Liver (tissue), 9 donors: ENCODE data around the gene KRT84. TPM values are rescaled to one million over a fixed set of nuclear protein-coding genes. Genes with fewer than 3 reads are reported as not detected.

Source experiments
- DNase-seq: peaks from one replicate; pipeline ENCODE4 v3.0.0-alpha.2; 2017; ENCODE audit warnings: low spot score
- H3K27ac ChIP-seq, 2 donors: one replicate each; pipeline ENCODE4 v1.7.0; 2013; ENCODE audit warnings: inconsistent platforms in 2 of 2, low read length in 2 of 2, control low read depth in 1 of 2, low read depth in 1 of 2, mild to moderate bottlenecking in 1 of 2
- H3K27me3 ChIP-seq, 4 donors: one replicate each; pipeline versions ENCODE4 v1.6.1 to v1.7.0; 2013; ENCODE audit warnings: low read length in 3 of 4, inconsistent platforms in 1 of 4, mild to moderate bottlenecking in 1 of 4, moderate library complexity in 1 of 4; ENCODE audit not compliant: control insufficient read depth in 4 of 4, insufficient read depth in 4 of 4
- H3K36me3 ChIP-seq, 4 donors: one replicate each; pipeline versions ENCODE4 v1.6.1 to v1.7.0; 2013; ENCODE audit warnings: low read length in 3 of 4, mild to moderate bottlenecking in 3 of 4, low read depth in 1 of 4, moderate library complexity in 1 of 4; ENCODE audit not compliant: control insufficient read depth in 4 of 4, insufficient read depth in 3 of 4
- H3K4me1 ChIP-seq, 4 donors: one replicate each; pipeline versions ENCODE4 v1.6.1 to v1.7.0; 2013; ENCODE audit warnings: low read length in 3 of 4, mild to moderate bottlenecking in 3 of 4, moderate library complexity in 1 of 4; ENCODE audit not compliant: control insufficient read depth in 4 of 4, insufficient read depth in 4 of 4
- H3K4me3 ChIP-seq, 3 donors: one replicate each; pipeline versions ENCODE4 v1.6.1 to v1.7.0; 2013; ENCODE audit warnings: low read length in 3 of 3, control low read depth in 1 of 3, low read depth in 1 of 3, mild to moderate bottlenecking in 1 of 3
- H3K9ac ChIP-seq, 2 donors: one replicate each; pipeline ENCODE4 v1.7.0; 2013; ENCODE audit warnings: low read length in 2 of 2, mild to moderate bottlenecking in 2 of 2, moderate library complexity in 2 of 2, control low read depth in 1 of 2, low read depth in 1 of 2
- H3K9me3 ChIP-seq, 4 donors: one replicate each; pipeline versions ENCODE4 v1.6.1 to v1.7.0; 2013; ENCODE audit warnings: low read length in 3 of 4; ENCODE audit not compliant: control insufficient read depth in 4 of 4
- ATF3 ChIP-seq: IDR thresholded peaks from 2 replicates; pipeline ENCODE4 v1.6.1; 2016; ENCODE audit warnings: antibody characterized with exemption
- CTCF ChIP-seq: fragments of 150-350 bp; IDR thresholded peaks from 2 replicates; pipeline ENCODE4 v1.5.1; 2017; ENCODE audit warnings: improper control_type of control experiment, low read depth, low read length; ENCODE audit not compliant: missing input control
- EGR1 ChIP-seq, 2 donors: IDR thresholded peaks; 2 replicates each; pipeline ENCODE4 v1.6.1; 2016 to 2018; ENCODE audit warnings: antibody characterized with exemption in 2 of 2, low read depth in 2 of 2
- FOXA1 ChIP-seq: IDR thresholded peaks from 2 replicates; pipeline ENCODE4 v1.6.1; 2016; ENCODE audit warnings: antibody characterized with exemption
- FOXA2 ChIP-seq: IDR thresholded peaks from 2 replicates; pipeline ENCODE4 v1.6.1; 2016; ENCODE audit warnings: antibody characterized with exemption
- GABPA ChIP-seq, 2 donors: IDR thresholded peaks in 1 of 2; conservative IDR thresholded peaks in 1 of 2; 2 replicates each; pipeline ENCODE4 v1.6.1; 2016; ENCODE audit warnings: antibody characterized with exemption in 2 of 2, mild to moderate bottlenecking in 1 of 2, moderate library complexity in 1 of 2
- HNF4A ChIP-seq, 2 donors: conservative IDR thresholded peaks; 2 replicates each; pipeline ENCODE4 v1.6.1; 2016; ENCODE audit warnings: antibody characterized with exemption in 2 of 2, mild to moderate bottlenecking in 2 of 2
- HNF4G ChIP-seq: IDR thresholded peaks from 2 replicates; pipeline ENCODE4 v1.6.1; 2016; ENCODE audit warnings: antibody characterized with exemption
- JUND ChIP-seq, 2 donors: IDR thresholded peaks; 2 replicates each; pipeline ENCODE4 v1.6.1; 2016; ENCODE audit warnings: antibody characterized with exemption in 2 of 2
- MAX ChIP-seq: IDR thresholded peaks from 2 replicates; pipeline ENCODE4 v1.6.1; 2016; ENCODE audit warnings: antibody characterized with exemption
- NR2F2 ChIP-seq: IDR thresholded peaks from 2 replicates; pipeline ENCODE4 v1.6.1; 2016; ENCODE audit warnings: antibody characterized with exemption
- RAD21 ChIP-seq, 2 donors: IDR thresholded peaks; 2 replicates each; pipeline ENCODE4 v1.6.1; 2016; ENCODE audit warnings: antibody characterized with exemption in 2 of 2, mild to moderate bottlenecking in 2 of 2
- REST ChIP-seq: IDR thresholded peaks from 2 replicates; pipeline ENCODE4 v1.6.1; 2016; ENCODE audit warnings: antibody characterized with exemption, mild to moderate bottlenecking
- RXRA ChIP-seq, 2 donors: IDR thresholded peaks; 2 replicates each; pipeline ENCODE4 v1.6.1; 2017 to 2018; ENCODE audit warnings: antibody characterized with exemption in 2 of 2, mild to moderate bottlenecking in 1 of 2
- SP1 ChIP-seq: IDR thresholded peaks from 2 replicates; pipeline ENCODE4 v1.6.1; 2018; ENCODE audit warnings: antibody characterized with exemption, mild to moderate bottlenecking
- TAF1 ChIP-seq: conservative IDR thresholded peaks from 2 replicates; pipeline ENCODE4 v1.6.1; 2016; ENCODE audit warnings: antibody characterized with exemption, mild to moderate bottlenecking
- YY1 ChIP-seq: IDR thresholded peaks from 2 replicates; pipeline ENCODE4 v1.6.1; 2016; ENCODE audit warnings: antibody characterized with exemption, mild to moderate bottlenecking
- ZBTB33 ChIP-seq: IDR thresholded peaks from 2 replicates; pipeline ENCODE4 v1.6.1; 2016; ENCODE audit warnings: antibody characterized with exemption
- WGBS: extraction: QIAGEN DNeasy Blood & Tissue Kit; methylation state at CpG from one replicate; pipeline ENCODE4 v1.1.7; 2013; 5-methylcytosine and 5-hydroxymethylcytosine counted together
- polyA plus RNA-seq, 2 donors: library from polyadenylated mRNA; stranded (reverse) in 1 of 2; unstranded in 1 of 2; fragments of 200-250 nt in 1 of 2; fragments of >200 nt in 1 of 2; fragmentation: Nextera tagmentation in 1 of 2; extraction: Ambion mirVana in 1 of 2; gene quantifications; one replicate each; pipeline versions ENCODE4 v1.2.1 to v1.2.3, GENCODE V29; 2013 to 2015
- total RNA-seq, 2 donors: library from RNA; depleted of rRNA; stranded (reverse); fragments of >200 nt; gene quantifications; one replicate each; pipeline ENCODE4 v1.2.3, GENCODE V29; 2014
- donor health status: healthy.
- donor health status: healthy.
- donor health status: healthy.
- donor health status: healthy.
- donor health status: healthy.

Gene KRT84
- total and polyA plus RNA-seq, 4 donors, result not detected

- TF ChIP-seq GABPA (IDR thresholded peaks at IDR 0.05 in 1 of 2, conservative IDR thresholded peaks at IDR 0.05 in 1 of 2) (no peak), FOXA2 (no peak), ATF3 (no peak), SP1 (no peak), JUND (IDR thresholded peaks at IDR 0.05) (no peak), CTCF (no peak), REST (no peak), FOXA1 (no peak), RXRA (IDR thresholded peaks at IDR 0.05) (no peak), ZBTB33 (no peak), YY1 (no peak), RAD21 (IDR thresholded peaks at IDR 0.05) (no peak), HNF4A (conservative IDR thresholded peaks at IDR 0.05) (no peak)
- H3K4me1 ChIP-seq, result peaks cover 0 to 16% (median 13%) of the 10 kb centered on the region in 4 donors
- no peaks in the 10 kb centered on the region for H3K27me3 ChIP-seq
- H3K36me3 ChIP-seq, result no peaks in the 10 kb centered on the region
- no peak overlapping the region for H3K9ac ChIP-seq
- H3K9me3 ChIP-seq, result no peaks in the 10 kb centered on the region
- no peak overlapping the region for H3K27ac ChIP-seq
- 79% methylated on average over 1 of the region's 1 CpG for WGBS
- no peak overlapping the region for H3K4me3 ChIP-seq
- no peak for DNase-seq
Observed at GRCh38 chr12:52337054-52337453, 48.4 kb downstream of the KRT84 start.

GRCh38 chr12:52336641-52337040 lies 48.8 kb downstream of the KRT84 start:
- Histone ChIP-seq H3K4me1 (peaks cover 0 to 20% (median 16%) of the 10 kb centered on the region in 4 donors), H3K27ac (no peak overlapping the region), H3K36me3 (no peaks in the 10 kb centered on the region), H3K27me3 (no peaks in the 10 kb centered on the region), H3K9me3 (no peaks in the 10 kb centered on the region), H3K4me3 (no peak overlapping the region), H3K9ac (no peak overlapping the region)
- no peak for DNase-seq
- WGBS, result 79% methylated on average over 2 of the region's 2 CpGs
- TF ChIP-seq HNF4A (conservative IDR thresholded peaks at IDR 0.05), result no peak
- TF ChIP-seq REST, result no peak
- no peak for TF ChIP-seq MAX
- no peak for TF ChIP-seq ZBTB33
- TF ChIP-seq HNF4G, result no peak
- TF ChIP-seq GABPA (IDR thresholded peaks at IDR 0.05 in 1 of 2, conservative IDR thresholded peaks at IDR 0.05 in 1 of 2), result no peak
- TF ChIP-seq SP1, result no peak
- TF ChIP-seq FOXA2, result no peak
- TF ChIP-seq RXRA (IDR thresholded peaks at IDR 0.05), result no peak
- TF ChIP-seq RAD21 (IDR thresholded peaks at IDR 0.05), result no peak
- no peak for TF ChIP-seq ATF3
- no peak for TF ChIP-seq TAF1
- no peak for TF ChIP-seq FOXA1
- TF ChIP-seq NR2F2, result no peak
- TF ChIP-seq YY1, result no peak
- no peak for TF ChIP-seq EGR1 (IDR thresholded peaks at IDR 0.05; ENCODE audit: low read depth in 2 of 2)
- no peak for TF ChIP-seq JUND (IDR thresholded peaks at IDR 0.05)
